ENCODE measurements around the gene PTPRF.
A peak's percentile ranks its signal among the peaks of the same experiment; 100 is the strongest.

PTPRF gene

DNA sequence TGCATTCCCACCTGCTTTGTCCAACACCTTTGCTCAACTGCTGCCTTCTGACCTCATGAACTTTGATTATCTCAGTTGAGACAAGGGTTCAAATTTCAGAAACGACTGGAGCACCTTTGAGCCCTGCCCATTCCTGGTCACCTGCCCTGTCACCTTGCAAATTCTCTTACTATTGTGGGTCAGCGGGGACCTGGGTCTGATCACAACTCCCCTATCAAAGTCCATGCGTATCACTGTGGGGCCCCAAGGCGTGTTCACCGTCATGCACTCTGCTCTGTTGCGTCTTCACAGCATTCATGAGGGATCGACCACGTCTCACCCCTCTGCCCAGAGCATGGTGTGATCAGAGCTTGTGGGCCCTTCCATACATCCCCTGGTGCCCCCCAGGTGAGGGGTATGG lies 12.9 kb downstream of the PTPRF start:
- Histone ChIP-seq H3K27ac (no peak overlapping the region), H3K36me3 (peaks cover 52% of the 10 kb centered on the region), H3K9me3 (ENCODE audit: severe bottlenecking) (no peaks in the 10 kb centered on the region), H3K27me3 (ENCODE audit: insufficient read depth, low read depth, severe bottlenecking) (no peaks in the 10 kb centered on the region), H3K4me3 (ENCODE audit: low read depth, low read length) (no peak overlapping the region)
- TF ChIP-seq, protein P1, sequence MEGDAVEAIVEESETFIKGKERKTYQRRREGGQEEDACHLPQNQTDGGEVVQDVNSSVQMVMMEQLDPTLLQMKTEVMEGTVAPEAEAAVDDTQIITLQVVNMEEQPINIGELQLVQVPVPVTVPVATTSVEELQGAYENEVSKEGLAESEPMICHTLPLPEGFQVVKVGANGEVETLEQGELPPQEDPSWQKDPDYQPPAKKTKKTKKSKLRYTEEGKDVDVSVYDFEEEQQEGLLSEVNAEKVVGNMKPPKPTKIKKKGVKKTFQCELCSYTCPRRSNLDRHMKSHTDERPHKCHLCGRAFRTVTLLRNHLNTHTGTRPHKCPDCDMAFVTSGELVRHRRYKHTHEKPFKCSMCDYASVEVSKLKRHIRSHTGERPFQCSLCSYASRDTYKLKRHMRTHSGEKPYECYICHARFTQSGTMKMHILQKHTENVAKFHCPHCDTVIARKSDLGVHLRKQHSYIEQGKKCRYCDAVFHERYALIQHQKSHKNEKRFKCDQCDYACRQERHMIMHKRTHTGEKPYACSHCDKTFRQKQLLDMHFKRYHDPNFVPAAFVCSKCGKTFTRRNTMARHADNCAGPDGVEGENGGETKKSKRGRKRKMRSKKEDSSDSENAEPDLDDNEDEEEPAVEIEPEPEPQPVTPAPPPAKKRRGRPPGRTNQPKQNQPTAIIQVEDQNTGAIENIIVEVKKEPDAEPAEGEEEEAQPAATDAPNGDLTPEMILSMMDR (IDR thresholded peaks at IDR 0.05; ENCODE audit: low read depth, low read length), result no peak
- DNase-seq, result no peak

DNA sequence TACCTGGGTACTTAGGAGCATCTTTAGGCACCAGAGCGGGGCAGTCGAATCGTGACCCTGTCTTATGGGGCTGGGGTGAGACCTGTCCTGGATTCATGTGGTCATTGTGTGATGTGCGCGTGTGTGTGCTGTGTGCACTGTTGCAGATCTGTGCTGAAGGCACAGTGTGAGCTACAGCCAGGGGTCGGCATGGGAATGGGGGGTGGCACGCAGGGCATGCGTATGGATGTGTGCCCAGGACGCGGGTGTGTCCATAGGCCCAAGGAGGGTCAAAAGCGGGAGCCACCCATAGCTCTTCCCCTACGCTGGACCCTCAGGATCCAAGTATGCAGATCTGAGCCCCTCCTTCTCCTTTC lies 14.6 kb downstream of the PTPRF start:
- H3K36me3 ChIP-seq, result peaks cover 35% of the 10 kb centered on the region
- no peak overlapping the region for H3K4me3 ChIP-seq (ENCODE audit: low read depth, low read length)
- no peaks in the 10 kb centered on the region for H3K9me3 ChIP-seq (ENCODE audit: severe bottlenecking)
- TF ChIP-seq, protein P1 (IDR thresholded peaks at IDR 0.05; ENCODE audit: low read depth, low read length), result no peak
- no peaks in the 10 kb centered on the region for H3K27me3 ChIP-seq (ENCODE audit: insufficient read depth, low read depth, severe bottlenecking)
- no peak for DNase-seq
- H3K27ac ChIP-seq, result no peak overlapping the region

DNA sequence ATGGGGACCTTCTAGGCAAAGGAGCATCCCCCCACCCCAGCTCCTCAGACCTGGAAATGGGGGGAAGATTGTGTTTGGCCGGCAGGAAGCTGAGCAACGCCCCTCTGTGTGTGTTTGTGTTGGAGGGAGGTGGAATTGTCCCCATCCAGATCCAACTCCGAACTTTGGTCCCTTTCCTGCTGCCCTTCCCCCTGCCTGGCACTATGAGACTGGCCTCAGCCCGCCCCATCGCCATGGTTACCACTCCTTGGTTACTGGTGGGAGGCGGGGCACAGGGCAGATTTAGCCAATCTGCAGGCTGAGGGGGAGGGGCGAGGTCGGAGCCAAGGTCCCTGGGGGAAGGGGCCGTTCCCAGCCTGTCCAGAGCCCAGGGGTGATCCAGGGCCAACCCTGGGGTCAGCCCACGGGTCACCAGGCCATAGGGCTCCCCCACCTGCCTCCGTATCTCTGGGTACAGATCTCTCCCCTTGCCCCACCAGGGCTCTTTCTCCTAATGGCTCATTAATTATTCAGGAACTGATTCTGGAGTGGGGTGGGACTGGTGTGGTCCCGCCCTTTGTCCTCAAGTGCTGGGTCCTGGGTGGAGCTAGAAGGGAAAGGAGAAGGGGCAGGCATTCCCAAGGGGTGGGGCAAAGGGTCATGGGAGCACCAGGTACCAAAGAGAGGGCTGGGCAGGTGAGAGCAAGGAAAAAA lies 15.2 kb downstream of the PTPRF start:
- TF ChIP-seq, protein P1 (IDR thresholded peaks at IDR 0.05; ENCODE audit: low read depth, low read length), result no peak
- no peak overlapping the region for H3K4me3 ChIP-seq (ENCODE audit: low read depth, low read length)
- peak; percentile 77 for DNase-seq
- no peaks in the 10 kb centered on the region for H3K9me3 ChIP-seq (ENCODE audit: severe bottlenecking)
- H3K36me3 ChIP-seq, result peaks cover 35% of the 10 kb centered on the region
- no peak overlapping the region for H3K27ac ChIP-seq
- no peaks in the 10 kb centered on the region for H3K27me3 ChIP-seq (ENCODE audit: insufficient read depth, low read depth, severe bottlenecking)

DNA sequence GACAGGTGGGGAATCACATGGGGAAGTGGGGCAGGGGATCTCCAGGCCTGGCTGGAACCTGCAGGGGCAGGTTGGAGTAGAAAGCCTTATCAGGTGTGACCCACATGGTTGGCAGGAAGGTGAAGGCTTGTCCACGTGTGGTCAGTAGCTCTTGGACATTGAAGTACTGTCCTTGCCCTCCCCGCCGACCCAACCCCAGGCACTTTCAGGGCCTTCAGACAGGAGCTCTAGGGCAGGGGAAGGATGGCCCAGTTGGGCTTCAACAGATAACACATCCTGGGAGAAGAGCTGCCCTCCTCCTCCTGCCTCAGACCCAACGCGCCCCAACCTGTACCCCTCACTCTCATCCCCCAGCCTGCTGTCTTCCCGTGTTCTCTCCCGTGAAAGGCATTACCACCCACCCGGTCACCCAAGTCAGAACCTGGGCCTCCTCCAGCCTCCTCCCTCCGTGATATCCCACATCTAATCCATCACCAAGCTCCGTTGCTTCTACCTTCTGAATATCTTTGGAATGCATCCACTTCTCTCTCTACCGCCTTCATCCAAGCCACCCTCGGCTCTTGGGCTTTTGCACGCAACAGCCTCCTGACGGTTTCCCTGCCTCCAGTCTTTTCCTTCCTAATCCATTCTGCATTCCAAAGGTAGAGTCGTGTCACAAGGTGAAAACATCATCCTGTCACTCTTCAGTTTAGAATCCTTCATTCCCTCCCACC lies 15.9 kb downstream of the PTPRF start:
- no peaks in the 10 kb centered on the region for H3K27me3 ChIP-seq (ENCODE audit: insufficient read depth, low read depth, severe bottlenecking)
- H3K36me3 ChIP-seq, result peaks cover 35% of the 10 kb centered on the region
- no peaks in the 10 kb centered on the region for H3K9me3 ChIP-seq (ENCODE audit: severe bottlenecking)
- DNase-seq, result no peak
- no peak overlapping the region for H3K4me3 ChIP-seq (ENCODE audit: low read depth, low read length)
- no peak overlapping the region for H3K27ac ChIP-seq
- TF ChIP-seq, protein P1 (IDR thresholded peaks at IDR 0.05; ENCODE audit: low read depth, low read length), result no peak

DNA sequence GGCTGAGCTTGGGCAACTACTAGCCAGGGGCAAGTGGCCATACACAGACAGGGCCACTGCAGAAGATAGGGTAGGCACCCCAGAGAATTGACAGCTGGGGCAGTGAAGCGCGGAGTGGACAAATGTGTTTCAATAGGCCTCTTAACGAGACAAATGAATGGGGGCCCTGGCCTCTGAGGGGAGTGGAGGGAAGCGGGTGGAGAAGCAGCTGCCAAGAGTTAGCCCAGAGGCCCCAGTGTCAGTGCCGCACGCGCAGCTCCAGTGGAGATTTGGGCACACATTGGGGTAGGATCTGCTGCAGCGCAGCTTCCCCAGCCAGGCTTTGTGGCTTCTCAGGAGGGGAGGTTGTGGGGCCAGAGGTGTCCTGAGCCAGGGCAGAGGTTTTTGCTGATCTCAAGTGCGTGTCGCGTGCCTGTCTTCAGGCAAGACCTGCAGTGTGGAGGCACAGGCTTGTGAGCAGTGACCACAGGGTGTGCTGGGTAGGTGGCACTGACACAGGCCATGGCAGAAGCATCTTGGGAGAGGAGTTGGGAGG lies 16.9 kb downstream of the PTPRF start:
- Histone ChIP-seq H3K36me3 (peaks cover 35% of the 10 kb centered on the region), H3K27ac (no peak overlapping the region), H3K27me3 (ENCODE audit: insufficient read depth, low read depth, severe bottlenecking) (no peaks in the 10 kb centered on the region)

More for the DNA sequence above, 16.9 kb downstream of the PTPRF start:
- no peak for DNase-seq
- H3K9me3 ChIP-seq (ENCODE audit: severe bottlenecking), result no peaks in the 10 kb centered on the region
- TF ChIP-seq, protein P1 (IDR thresholded peaks at IDR 0.05; ENCODE audit: low read depth, low read length), result no peak
- H3K4me3 ChIP-seq (ENCODE audit: low read depth, low read length), result no peak overlapping the region

All from WERI-Rb-1 (cell line).